Measurements from ENCODE around the gene L3MBTL4.

- TF ChIP-seq DPF2 (IDR thresholded peaks at IDR 0.05) (no peak), YY1 (IDR thresholded peaks at IDR 0.05; ENCODE audit: borderline replicate concordance in 1 of 3, control insufficient read depth in 1 of 3, extremely low read depth in 1 of 3, insufficient read depth in 3 of 3, insufficient read length in 1 of 3, insufficient replicate concordance in 2 of 3, low read depth in 1 of 3, low read length in 2 of 3) (no peak), RBM39 (optimal IDR thresholded peaks at IDR 0.05; ENCODE audit: low read depth, low read length) (no peak), ATF7 (IDR thresholded peaks at IDR 0.05) (no peak), ARID3A (IDR thresholded peaks at IDR 0.05; ENCODE audit: borderline replicate concordance, low read depth, low read length) (no peak), KDM1A (IDR thresholded peaks at IDR 0.05) (no peak), ELF1 (tag; IDR thresholded peaks at IDR 0.05) (no peak), FOXK2 (conservative IDR thresholded peaks at IDR 0.05 in 1 of 2, IDR thresholded peaks at IDR 0.05 in 1 of 2; ENCODE audit: low read depth in 2 of 2) (no peak), MED1 (CRISPR knock-in tag; IDR thresholded peaks at IDR 0.05; ENCODE audit: borderline replicate concordance) (no peak)
- TF ChIP-seq, protein P1, sequence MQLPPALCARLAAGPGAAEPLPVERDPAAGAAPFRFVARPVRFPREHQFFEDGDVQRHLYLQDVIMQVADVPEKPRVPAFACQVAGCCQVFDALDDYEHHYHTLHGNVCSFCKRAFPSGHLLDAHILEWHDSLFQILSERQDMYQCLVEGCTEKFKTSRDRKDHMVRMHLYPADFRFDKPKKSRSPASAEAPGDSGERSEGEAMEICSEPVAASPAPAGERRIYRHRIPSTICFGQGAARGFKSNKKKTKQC (CRISPR knock-in tag; IDR thresholded peaks at IDR 0.05), result no peak
Measured at GRCh38 chr18:6219116-6219717, 195.5 kb downstream of the L3MBTL4 start.

All from K562 (cell line).